Breast epithelium (tissue), 3 donors: Measurements from ENCODE around the gene USP22.

Experiments used
- CTCF ChIP-seq, 3 donors: fragments of 450-650 bp; IDR thresholded peaks; one replicate each; pipeline ENCODE4 v1.5.1; 2016 to 2017; ENCODE audit warnings: antibody characterized with exemption in 3 of 3, mild to moderate bottlenecking in 3 of 3, moderate library complexity in 3 of 3
- POLR2AphosphoS5 ChIP-seq, 3 donors: sonication (generic); formaldehyde crosslinking; IDR thresholded peaks; one replicate each; pipeline ENCODE4 v1.6.1; 2017; ENCODE audit warnings: antibody characterized with exemption in 3 of 3

DNA sequence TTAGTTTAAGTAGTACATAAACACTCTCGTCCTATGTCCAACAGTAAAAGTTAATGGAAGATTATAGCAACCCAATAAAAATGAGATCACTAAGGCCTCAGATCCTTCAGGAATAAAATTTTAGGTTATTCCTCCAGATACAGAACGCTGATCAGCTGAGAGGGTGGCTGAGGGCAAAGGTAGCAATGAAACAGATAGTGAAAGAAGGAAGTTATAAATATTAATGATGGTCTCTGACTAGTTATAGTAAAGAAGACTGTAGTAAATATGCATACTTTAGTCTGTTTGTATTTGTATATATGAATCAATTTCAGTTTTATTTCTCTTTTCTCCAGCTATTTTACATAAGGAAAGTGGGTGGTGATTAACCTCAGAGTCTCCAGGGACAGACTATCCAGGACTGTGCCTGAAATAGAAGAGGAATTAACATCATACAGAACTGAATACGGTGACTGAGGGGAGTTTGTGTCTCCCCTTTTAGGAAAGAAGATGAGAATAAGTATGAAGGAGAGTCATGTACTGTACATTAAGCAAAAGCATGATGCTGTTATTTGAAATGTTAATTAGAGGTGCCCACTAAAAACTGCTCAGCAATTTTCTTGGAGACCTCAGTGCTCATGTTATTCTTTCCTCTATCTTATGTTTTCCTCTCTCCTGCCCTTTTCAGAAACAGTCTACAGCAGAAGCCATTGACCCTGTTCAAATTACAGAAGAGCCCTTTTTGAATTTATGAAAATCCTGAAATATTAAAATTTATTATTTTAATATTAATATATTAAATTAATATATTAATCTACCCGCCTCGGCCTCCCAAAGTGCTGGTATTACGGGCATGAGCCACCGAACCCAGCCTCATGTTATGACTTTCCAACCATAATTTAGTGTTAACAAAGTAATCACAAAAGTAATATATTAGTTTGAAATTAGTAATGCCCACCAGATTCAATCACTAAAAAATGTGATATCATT lies 47.4 kb upstream of the USP22 start:
- no peak for TF ChIP-seq CTCF (IDR thresholded peaks at IDR 0.05)
- no peak for TF ChIP-seq POLR2AphosphoS5 (IDR thresholded peaks at IDR 0.05)
